WERI-Rb-1 (cell line): ENCODE results near the gene TNPO1.

Experiments used
- DNase-seq: peaks from one replicate; pipeline ENCODE4 v3.0.0-alpha.2; 2020
- H3K27ac ChIP-seq: fragments of 250-450 bp; sonication (Bioruptor Pico); 2 replicates; pipeline ENCODE4 v1.5.1; 2020; ENCODE audit warnings: mild to moderate bottlenecking, moderate library complexity
- H3K27me3 ChIP-seq: fragments of 250-450 bp; sonication (Bioruptor Pico); 2 replicates; pipeline ENCODE4 v1.5.1; 2021; ENCODE audit warnings: mild to moderate bottlenecking, low read depth, moderate library complexity; ENCODE audit not compliant: insufficient read depth, severe bottlenecking
- H3K36me3 ChIP-seq: fragments of 250-450 bp; sonication (Bioruptor Pico); 2 replicates; pipeline ENCODE4 v1.5.1; 2020; ENCODE audit warnings: mild to moderate bottlenecking, moderate library complexity
- H3K4me3 ChIP-seq: 2 replicates; pipeline ENCODE4 v1.5.1; 2011; ENCODE audit warnings: low read depth, mild to moderate bottlenecking, control low read depth, low read length
- H3K9me3 ChIP-seq: fragments of 250-450 bp; sonication (Bioruptor Pico); 2 replicates; pipeline ENCODE4 v1.5.1; 2021; ENCODE audit warnings: mild to moderate bottlenecking, moderate library complexity; ENCODE audit not compliant: severe bottlenecking
- CTCF ChIP-seq: IDR thresholded peaks from 2 replicates; pipeline ENCODE4 v1.5.1; 2011; ENCODE audit warnings: low read depth, mild to moderate bottlenecking, control low read depth, inconsistent platforms, low read length

The TNPO1 gene

GRCh38 chr5:72848474-72849428 lies 32.3 kb downstream of the TNPO1 start:
- Histone ChIP-seq H3K4me3 (peak overlapping the region; percentile 92), H3K36me3 (peaks cover 47% of the 10 kb centered on the region), H3K9me3 (no peaks in the 10 kb centered on the region), H3K27me3 (no peaks in the 10 kb centered on the region), H3K27ac (peak overlapping the region; percentile 98)
- DNase-seq, result peak; percentile 58
- no peak for TF ChIP-seq CTCF

GRCh38 chr5:72849546-72849945 lies 33.1 kb downstream of the TNPO1 start:
- no peaks in the 10 kb centered on the region for H3K9me3 ChIP-seq
- H3K36me3 ChIP-seq, result peaks cover 54% of the 10 kb centered on the region
- DNase-seq, result no peak
- H3K27me3 ChIP-seq, result no peaks in the 10 kb centered on the region
- TF ChIP-seq CTCF, result no peak
- peak overlapping the region; percentile 92 for H3K4me3 ChIP-seq
- H3K27ac ChIP-seq, result peak overlapping the region; percentile 80

GRCh38 chr5:72850113-72850512 lies 33.7 kb downstream of the TNPO1 start:
- Histone ChIP-seq H3K27ac (no peak overlapping the region), H3K27me3 (no peaks in the 10 kb centered on the region), H3K36me3 (peaks cover 57% of the 10 kb centered on the region), H3K4me3 (peak overlapping the region; percentile 92), H3K9me3 (no peaks in the 10 kb centered on the region)
- TF ChIP-seq CTCF, result no peak
- no peak for DNase-seq

GRCh38 chr5:72852356-72852755 lies 35.9 kb downstream of the TNPO1 start:
- no peak for DNase-seq
- Histone ChIP-seq H3K4me3 (no peak overlapping the region), H3K27ac (no peak overlapping the region), H3K9me3 (no peaks in the 10 kb centered on the region), H3K36me3 (peaks cover 79% of the 10 kb centered on the region), H3K27me3 (no peaks in the 10 kb centered on the region)
- no peak for TF ChIP-seq CTCF

GRCh38 chr5:72854419-72854818 lies 38.0 kb downstream of the TNPO1 start:
- DNase-seq, result no peak
- H3K9me3 ChIP-seq, result no peaks in the 10 kb centered on the region
- no peak overlapping the region for H3K4me3 ChIP-seq
- H3K27ac ChIP-seq, result no peak overlapping the region
- peaks cover 92% of the 10 kb centered on the region for H3K36me3 ChIP-seq
- H3K27me3 ChIP-seq, result no peaks in the 10 kb centered on the region
- TF ChIP-seq CTCF, result no peak

GRCh38 chr5:72855821-72856220 lies 39.4 kb downstream of the TNPO1 start:
- Histone ChIP-seq H3K27me3 (no peaks in the 10 kb centered on the region), H3K4me3 (no peak overlapping the region), H3K27ac (no peak overlapping the region), H3K36me3 (peaks cover 89% of the 10 kb centered on the region), H3K9me3 (no peaks in the 10 kb centered on the region)
- no peak for TF ChIP-seq CTCF
- no peak for DNase-seq
